ENCODE results near the gene RICTOR. TPM values are rescaled to one million over a fixed set of nuclear protein-coding genes. Genes with fewer than 3 reads are reported as not detected.
A peak's percentile ranks its signal among the peaks of the same experiment; 100 is the strongest.

RICTOR gene
- total and polyA plus RNA-seq, 9 of the 15 experiments (the other 6 are each of a cell fraction or from before 2014, with no cell fraction given) = 13.9 to 46.6 (median 22.6) TPM

GRCh38 chr5:39102684-39103155, 28.5 kb upstream of the RICTOR start (continued):
- TF ChIP-seq, protein P1, sequence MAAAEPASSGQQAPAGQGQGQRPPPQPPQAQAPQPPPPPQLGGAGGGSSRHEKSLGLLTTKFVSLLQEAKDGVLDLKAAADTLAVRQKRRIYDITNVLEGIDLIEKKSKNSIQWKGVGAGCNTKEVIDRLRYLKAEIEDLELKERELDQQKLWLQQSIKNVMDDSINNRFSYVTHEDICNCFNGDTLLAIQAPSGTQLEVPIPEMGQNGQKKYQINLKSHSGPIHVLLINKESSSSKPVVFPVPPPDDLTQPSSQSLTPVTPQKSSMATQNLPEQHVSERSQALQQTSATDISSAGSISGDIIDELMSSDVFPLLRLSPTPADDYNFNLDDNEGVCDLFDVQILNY (CRISPR knock-in tag; IDR thresholded peaks at IDR 0.05) = no peak
- TF ChIP-seq, protein P2, sequence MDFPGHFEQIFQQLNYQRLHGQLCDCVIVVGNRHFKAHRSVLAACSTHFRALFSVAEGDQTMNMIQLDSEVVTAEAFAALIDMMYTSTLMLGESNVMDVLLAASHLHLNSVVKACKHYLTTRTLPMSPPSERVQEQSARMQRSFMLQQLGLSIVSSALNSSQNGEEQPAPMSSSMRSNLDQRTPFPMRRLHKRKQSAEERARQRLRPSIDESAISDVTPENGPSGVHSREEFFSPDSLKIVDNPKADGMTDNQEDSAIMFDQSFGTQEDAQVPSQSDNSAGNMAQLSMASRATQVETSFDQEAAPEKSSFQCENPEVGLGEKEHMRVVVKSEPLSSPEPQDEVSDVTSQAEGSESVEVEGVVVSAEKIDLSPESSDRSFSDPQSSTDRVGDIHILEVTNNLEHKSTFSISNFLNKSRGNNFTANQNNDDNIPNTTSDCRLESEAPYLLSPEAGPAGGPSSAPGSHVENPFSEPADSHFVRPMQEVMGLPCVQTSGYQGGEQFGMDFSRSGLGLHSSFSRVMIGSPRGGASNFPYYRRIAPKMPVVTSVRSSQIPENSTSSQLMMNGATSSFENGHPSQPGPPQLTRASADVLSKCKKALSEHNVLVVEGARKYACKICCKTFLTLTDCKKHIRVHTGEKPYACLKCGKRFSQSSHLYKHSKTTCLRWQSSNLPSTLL (IDR thresholded peaks at IDR 0.05) = peak; percentile 71
- TF ChIP-seq, protein P3, sequence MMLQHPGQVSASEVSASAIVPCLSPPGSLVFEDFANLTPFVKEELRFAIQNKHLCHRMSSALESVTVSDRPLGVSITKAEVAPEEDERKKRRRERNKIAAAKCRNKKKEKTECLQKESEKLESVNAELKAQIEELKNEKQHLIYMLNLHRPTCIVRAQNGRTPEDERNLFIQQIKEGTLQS (IDR thresholded peaks at IDR 0.05) = peak; percentile 57; the same call in 1 of the 2 replicates
- TF ChIP-seq, protein P3 (CRISPR knock-in tag; conservative IDR thresholded peaks at IDR 0.05) = no peak
- TF ChIP-seq ESRRA (IDR thresholded peaks at IDR 0.05; ENCODE audit: borderline replicate concordance, low read depth) (peak; percentile 85), HDAC6 (IDR thresholded peaks at IDR 0.05; ENCODE audit: low read depth, low read length) (no peak), ZFX (CRISPR knock-in tag; IDR thresholded peaks at IDR 0.05) (peak; percentile 41; the same call in 1 of the 2 replicates), NR2C2 (CRISPR knock-in tag; IDR thresholded peaks at IDR 0.05) (no peak), NR2C2 (tag; IDR thresholded peaks at IDR 0.05) (peak; percentile 85), CREM (IDR thresholded peaks at IDR 0.05; ENCODE audit: low read depth) (no peak), STAG1 (CRISPR knock-in tag; IDR thresholded peaks at IDR 0.05; ENCODE audit: borderline replicate concordance) (no peak), MAFG (tag; conservative IDR thresholded peaks at IDR 0.05) (peak; percentile 91), EP400 (IDR thresholded peaks at IDR 0.05) (0 out of 2 replicates have a peak, but pooled peaks have one; percentile 36), C11orf30 (IDR thresholded peaks at IDR 0.05; ENCODE audit: low read depth) (peak; percentile 85), ZNF23 (CRISPR knock-in tag; IDR thresholded peaks at IDR 0.05) (no peak), POLR2AphosphoS5 (IDR thresholded peaks at IDR 0.05; ENCODE audit: control insufficient read depth, insufficient read depth, low read depth, low read length) (no peak), ZNF609 (CRISPR knock-in tag; IDR thresholded peaks at IDR 0.05; ENCODE audit: borderline replicate concordance) (no peak), THRA (IDR thresholded peaks at IDR 0.05) (no peak), ZNF239 (CRISPR knock-in tag; IDR thresholded peaks at IDR 0.05) (no peak)
